ENCODE measurements around the gene SMCR8.
"Not testable (repeated sequence)": the region's sequence is repeated elsewhere in the genome, so short reads cannot be mapped to it uniquely, and the experiment has no call there.

SMCR8 gene

DNA sequence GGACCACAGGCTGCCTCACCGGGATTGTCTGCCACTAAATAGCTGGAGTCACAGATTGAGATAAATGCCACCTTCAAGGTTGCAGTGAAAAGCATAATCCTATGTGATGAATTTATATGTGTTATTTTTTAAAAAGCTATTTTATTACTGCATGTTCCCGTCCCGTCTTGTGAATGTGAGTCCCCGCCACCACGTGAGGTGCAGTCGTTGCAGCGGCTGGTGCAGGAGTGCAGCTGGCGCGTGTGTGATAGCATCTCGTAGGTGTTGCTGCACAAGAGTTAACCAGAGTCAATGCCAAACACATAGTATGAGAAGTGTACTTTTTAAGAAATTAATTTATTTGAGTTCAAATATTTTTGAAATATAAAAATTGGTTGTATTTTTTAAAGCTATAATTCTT is 12.5 kb downstream of the SMCR8 start:
- peaks cover 0 to 40% (median 14%) of the 10 kb centered on the region in 10 experiments; a peak in 12 of 20 replicates for H3K4me1 ChIP-seq
- peak overlapping the region in 1 of 11 experiments; percentile 23; a peak in 1 of 22 replicates for H3K9ac ChIP-seq
- H3K9me3 ChIP-seq (replicated peaks in 1 of 11): no peaks in the 10 kb centered on the region
- H3K36me3 ChIP-seq: peaks cover 88 to 100% (median 99%) of the 10 kb centered on the region in 11 experiments
- H4K20me1 ChIP-seq: peaks cover 18 to 100% (median 72%) of the 10 kb centered on the region in 11 experiments; a peak in 21 of 22 replicates
- H3K27me3 ChIP-seq: no peaks in the 10 kb centered on the region
- no peak overlapping the region for H3K27ac ChIP-seq
- H3K4me3 ChIP-seq: no peak overlapping the region
- H3K4me2 ChIP-seq: no peak overlapping the region
- TF ChIP-seq Cebpa-rat (IDR thresholded peaks at IDR 0.05): no peak

DNA sequence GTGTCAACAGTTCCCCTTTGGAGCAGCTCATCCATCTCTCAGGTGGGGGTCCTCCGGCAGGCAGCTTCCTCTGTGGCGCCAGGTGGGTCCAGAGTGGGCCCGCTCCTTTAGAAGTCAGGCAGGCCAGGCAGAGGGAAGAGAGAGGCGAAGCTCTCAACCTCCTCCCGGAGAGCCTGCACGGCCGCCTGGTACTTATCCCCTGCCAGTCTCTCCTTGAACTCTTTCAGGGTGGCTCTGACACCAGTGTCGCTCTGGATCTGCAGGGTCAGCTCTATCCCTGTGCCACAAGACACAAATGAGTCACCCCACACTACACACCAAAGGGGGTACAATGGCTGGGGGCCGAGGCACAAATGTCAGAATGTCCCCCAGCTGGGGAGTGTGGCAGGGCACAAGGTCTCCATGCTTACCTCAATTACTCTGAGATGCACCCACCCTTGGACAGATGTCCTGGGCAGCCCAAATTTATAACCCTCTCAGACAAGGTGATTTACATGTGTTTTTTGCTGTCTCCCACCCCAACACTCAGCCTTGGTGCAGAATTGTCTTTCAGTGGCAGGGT is 13.6 kb downstream of the SMCR8 start:
- H3K9me3 ChIP-seq (replicated peaks in 1 of 11): no peaks in the 10 kb centered on the region
- peaks cover 18 to 93% (median 61%) of the 10 kb centered on the region in 11 experiments; a peak in 21 of 22 replicates for H4K20me1 ChIP-seq
- peaks cover 87 to 100% (median 97%) of the 10 kb centered on the region in 11 experiments for H3K36me3 ChIP-seq
- no peak overlapping the region for H3K9ac ChIP-seq
- no peak overlapping the region for H3K27ac ChIP-seq
- no peak for TF ChIP-seq Cebpa-rat (IDR thresholded peaks at IDR 0.05)
- no peaks in the 10 kb centered on the region for H3K27me3 ChIP-seq
- peaks cover 0 to 31% (median 14%) of the 10 kb centered on the region in 10 experiments; a peak in 12 of 20 replicates for H3K4me1 ChIP-seq
- H3K4me2 ChIP-seq: no peak overlapping the region
- no peak overlapping the region for H3K4me3 ChIP-seq

DNA sequence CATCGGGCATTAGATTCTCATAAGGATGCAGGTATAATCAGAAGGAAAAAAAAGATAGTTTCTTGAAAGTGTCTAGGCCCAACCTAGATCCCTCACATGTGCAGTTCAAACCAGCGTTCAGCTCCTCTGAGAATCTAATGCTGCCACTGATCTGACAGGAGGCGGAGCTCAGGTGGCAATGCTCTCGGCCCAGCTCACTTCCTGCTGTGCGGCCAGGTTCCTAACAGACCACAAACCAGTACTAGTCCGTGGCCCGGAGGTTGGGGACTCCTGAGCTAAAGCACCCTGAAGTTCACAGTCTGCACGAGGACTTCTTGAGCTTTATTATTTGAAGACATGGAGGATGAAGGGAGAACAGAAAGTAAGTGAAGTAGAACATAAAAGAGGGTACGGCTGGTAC is 16.8 kb downstream of the SMCR8 start:
- Histone ChIP-seq H3K4me3 (no peak overlapping the region), H3K27me3 (no peaks in the 10 kb centered on the region), H4K20me1 (peaks cover 10 to 62% (median 29%) of the 10 kb centered on the region in 11 experiments; a peak in 20 of 22 replicates), H3K9me3 (replicated peaks in 1 of 11) (no peaks in the 10 kb centered on the region), H3K36me3 (peaks cover 89 to 100% (median 98%) of the 10 kb centered on the region in 11 experiments), H3K4me2 (no peak overlapping the region), H3K27ac (no peak overlapping the region), H3K9ac (no peak overlapping the region), H3K4me1 (no peaks in the 10 kb centered on the region)
- no peak for TF ChIP-seq Cebpa-rat (IDR thresholded peaks at IDR 0.05)

DNA sequence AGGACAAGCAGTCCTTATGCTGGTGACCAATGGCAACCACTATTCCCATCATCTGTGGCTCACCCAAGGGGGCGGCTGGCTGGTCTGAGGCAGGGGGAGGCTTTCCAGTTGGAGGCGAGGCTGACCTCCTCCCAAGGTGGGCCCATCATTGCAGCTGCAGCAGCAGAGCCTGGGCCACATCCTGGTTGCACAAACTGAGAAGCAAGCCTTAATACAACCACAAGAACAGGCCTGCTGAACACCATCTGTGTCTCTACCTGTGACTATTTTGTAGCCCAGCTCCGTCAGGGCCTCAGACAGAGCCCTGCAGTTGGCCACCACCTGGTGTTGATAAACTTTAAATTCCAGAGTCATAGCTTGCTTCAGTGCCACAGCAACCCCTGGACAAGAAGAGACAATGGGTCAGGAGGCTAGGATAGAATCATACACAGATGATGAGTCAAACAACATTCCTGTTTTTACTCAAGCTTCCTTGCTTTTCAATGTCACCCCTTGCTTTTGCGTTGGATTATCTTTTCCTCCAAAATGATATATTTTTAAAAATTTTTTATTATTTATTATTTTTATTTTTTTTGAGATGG is 17.9 kb downstream of the SMCR8 start:
- Histone ChIP-seq H3K27ac (no peak overlapping the region), H3K36me3 (peaks cover 83 to 96% (median 92%) of the 10 kb centered on the region in 11 experiments), H3K4me1 (no peaks in the 10 kb centered on the region), H3K4me3 (no peak overlapping the region), H3K9ac (no peak overlapping the region), H3K27me3 (no peaks in the 10 kb centered on the region), H3K9me3 (replicated peaks in 1 of 11) (peaks cover 0 to 1% (median under 1%) of the 10 kb centered on the region in 11 experiments; a peak in 9 of 22 replicates), H3K4me2 (no peak overlapping the region), H4K20me1 (peaks cover 5 to 51% (median 20%) of the 10 kb centered on the region in 11 experiments; a peak in 19 of 22 replicates)
- TF ChIP-seq Cebpa-rat (IDR thresholded peaks at IDR 0.05): no peak

DNA sequence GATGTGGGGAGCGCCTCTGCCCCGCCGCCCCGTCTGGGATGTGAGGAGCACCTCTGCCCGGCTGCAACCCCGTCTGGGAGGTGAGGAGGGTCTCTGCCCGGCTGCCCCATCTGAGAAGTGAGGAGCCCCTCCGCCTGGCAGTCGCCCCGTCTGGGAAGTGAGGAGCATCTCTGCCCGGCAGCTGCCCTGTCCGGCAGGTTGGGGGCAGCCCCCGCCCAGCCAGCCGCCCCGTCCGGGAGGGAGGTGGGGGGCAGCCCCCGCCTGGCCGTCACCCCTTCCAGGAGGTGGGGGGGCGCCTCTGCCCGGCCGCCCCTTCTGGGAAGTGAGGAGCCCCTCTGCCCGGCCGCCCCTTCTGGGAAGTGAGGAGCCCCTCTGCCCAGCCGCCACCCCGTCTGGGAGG is 23.1 kb downstream of the SMCR8 start:
- not testable (repeated sequence) for H3K4me2 ChIP-seq, H3K27me3 ChIP-seq, H3K9ac ChIP-seq, H3K4me1 ChIP-seq, H3K27ac ChIP-seq, H4K20me1 ChIP-seq, H3K4me3 ChIP-seq
- H3K36me3 ChIP-seq: peaks cover 68 to 96% (median 91%) of the 10 kb centered on the region in 11 experiments
- peaks cover 14 to 29% (median 24%) of the 10 kb centered on the region in 11 experiments; a peak in 21 of 22 replicates for H3K9me3 ChIP-seq (replicated peaks in 1 of 11)

DNA sequence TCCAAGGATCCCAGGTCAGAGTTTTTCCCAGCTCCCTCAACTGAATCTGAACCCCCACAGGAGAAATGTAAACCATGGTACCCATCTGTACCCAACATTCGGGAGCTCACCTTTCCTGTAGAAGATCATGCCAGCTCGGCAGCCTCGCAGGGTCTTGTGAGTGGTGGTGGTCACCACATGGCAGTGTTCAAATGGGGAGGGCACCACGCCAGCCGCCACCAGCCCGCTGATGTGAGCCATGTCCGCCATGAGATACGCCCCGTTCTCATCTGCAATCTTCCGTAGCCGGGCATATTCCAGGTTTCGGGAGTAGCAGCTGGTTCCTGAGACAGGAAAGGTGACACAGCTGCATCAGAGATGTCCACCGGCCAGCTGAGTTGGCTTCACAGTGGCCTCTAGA is 24.8 kb downstream of the SMCR8 start:
- Histone ChIP-seq H3K9ac (no peak overlapping the region), H3K9me3 (replicated peaks in 1 of 11) (peaks cover 14 to 29% (median 24%) of the 10 kb centered on the region in 11 experiments; a peak in 21 of 22 replicates), H3K4me2 (no peak overlapping the region), H3K36me3 (peaks cover 69 to 96% (median 91%) of the 10 kb centered on the region in 11 experiments), H4K20me1 (peaks cover 0 to 4% (median 0%) of the 10 kb centered on the region in 11 experiments; a peak in 3 of 22 replicates), H3K27ac (no peak overlapping the region), H3K27me3 (no peaks in the 10 kb centered on the region), H3K4me3 (no peak overlapping the region), H3K4me1 (no peaks in the 10 kb centered on the region)
- TF ChIP-seq Cebpa-rat (IDR thresholded peaks at IDR 0.05): no peak

DNA sequence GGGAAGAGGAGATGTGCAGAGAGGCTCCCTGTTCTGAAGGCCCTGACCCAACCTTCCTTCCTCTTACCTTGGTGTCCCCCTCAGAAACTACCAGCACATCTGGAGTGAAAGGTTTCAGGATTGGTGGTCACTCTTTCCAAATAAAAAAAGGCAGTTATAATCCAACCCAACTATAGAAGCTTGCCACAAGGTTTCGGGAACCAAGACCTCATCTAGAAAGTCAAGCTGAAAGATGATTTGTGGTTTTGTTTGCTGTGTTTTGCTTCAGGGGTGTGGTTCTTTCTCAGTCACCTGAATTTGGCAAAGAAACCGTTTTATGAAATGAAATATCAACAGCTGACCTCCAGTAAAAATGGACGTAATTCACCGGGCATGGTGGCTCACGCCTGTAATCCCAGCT is 28.9 kb downstream of the SMCR8 start:
- Histone ChIP-seq H3K9me3 (replicated peaks in 1 of 11) (peaks cover 14 to 20% (median 17%) of the 10 kb centered on the region in 11 experiments; a peak in 21 of 22 replicates), H3K9ac (no peak overlapping the region), H3K4me3 (no peak overlapping the region), H3K4me2 (no peak overlapping the region), H4K20me1 (peaks cover 0 to 11% (median 0%) of the 10 kb centered on the region in 11 experiments; a peak in 6 of 22 replicates), H3K27ac (no peak overlapping the region), H3K27me3 (no peaks in the 10 kb centered on the region), H3K36me3 (peaks cover 85 to 100% (median 100%) of the 10 kb centered on the region in 11 experiments), H3K4me1 (no peaks in the 10 kb centered on the region)
- TF ChIP-seq Cebpa-rat (IDR thresholded peaks at IDR 0.05): no peak

DNA sequence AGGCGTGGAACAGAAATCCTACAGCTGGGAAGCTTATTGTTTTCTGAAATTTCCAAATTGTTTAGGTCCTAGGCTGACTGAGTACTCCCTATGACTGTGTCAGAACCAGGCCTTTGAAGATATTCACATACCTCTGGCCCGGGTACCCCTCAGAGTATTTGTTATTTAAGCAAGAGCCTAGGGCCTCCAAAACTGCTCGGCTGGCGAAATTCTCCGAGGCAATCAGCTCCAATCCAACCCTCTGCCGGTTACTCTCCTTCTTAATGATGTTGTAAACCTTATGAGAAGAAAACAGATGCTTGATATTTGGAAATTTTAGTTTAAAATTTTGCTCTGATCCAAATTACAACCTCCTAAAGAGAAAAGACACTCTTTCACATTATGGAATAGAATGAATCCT is 38.4 kb downstream of the SMCR8 start:
- Histone ChIP-seq H3K4me2 (no peak overlapping the region), H3K4me3 (no peak overlapping the region), H4K20me1 (0 out of 22 replicates have a peak, but pooled peaks cover 0 to 11% (median 0%) of the 10 kb centered on the region in 11 experiments), H3K9me3 (replicated peaks in 1 of 11) (no peaks in the 10 kb centered on the region), H3K36me3 (peaks cover 41 to 96% (median 78%) of the 10 kb centered on the region in 11 experiments), H3K9ac (no peak overlapping the region), H3K27ac (no peak overlapping the region), H3K4me1 (peaks cover 0 to 34% (median 17%) of the 10 kb centered on the region in 10 experiments; a peak in 14 of 20 replicates), H3K27me3 (no peaks in the 10 kb centered on the region)
- no peak for TF ChIP-seq Cebpa-rat (IDR thresholded peaks at IDR 0.05)

DNA sequence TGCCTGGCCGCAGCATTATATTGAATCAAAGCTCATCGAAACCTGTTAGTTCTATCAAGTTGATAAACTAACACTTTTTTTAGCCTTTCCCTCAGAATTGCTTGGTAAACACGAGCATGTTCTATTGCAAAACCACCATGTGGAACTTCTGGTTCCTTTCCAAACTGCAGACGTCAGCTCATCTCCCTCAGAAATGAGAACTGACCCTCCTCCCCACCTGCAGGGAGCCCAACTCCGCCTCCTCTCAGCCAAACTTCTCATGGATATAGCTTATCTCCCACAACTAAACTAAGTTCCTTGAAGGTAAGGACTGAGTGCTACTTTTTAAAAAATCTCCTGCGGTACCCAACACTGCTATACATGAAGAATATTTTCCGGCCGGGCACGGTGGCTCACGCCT is 41.5 kb downstream of the SMCR8 start:
- H3K36me3 ChIP-seq: peaks cover 36 to 88% (median 73%) of the 10 kb centered on the region in 11 experiments
- H4K20me1 ChIP-seq: peaks cover 0 to 11% (median 0%) of the 10 kb centered on the region in 11 experiments; a peak in 2 of 22 replicates
- no peaks in the 10 kb centered on the region for H3K27me3 ChIP-seq
- peaks cover 2 to 35% (median 22%) of the 10 kb centered on the region in 10 experiments; a peak in 18 of 20 replicates for H3K4me1 ChIP-seq
- peak overlapping the region in 4 of 11 experiments; percentile 41 to 66 (median 58); a peak in 7 of 22 replicates for H3K9ac ChIP-seq
- H3K27ac ChIP-seq: peak overlapping the region in 7 of 11 experiments; percentile 33 to 81 (median 72); a peak in 13 of 22 replicates
- H3K4me3 ChIP-seq: no peak overlapping the region
- TF ChIP-seq Cebpa-rat (IDR thresholded peaks at IDR 0.05): peak in 2 of 11 experiments; percentile 30 to 38; a peak in 1 of 22 replicates
- no peaks in the 10 kb centered on the region for H3K9me3 ChIP-seq (replicated peaks in 1 of 11)
- H3K4me2 ChIP-seq: peak overlapping the region in 7 of 11 experiments; percentile 7 to 86 (median 72); a peak in 12 of 22 replicates
